HG02884 (cell line): ENCODE measurements around the gene MRPL50.

Source experiments
- ATAC-seq: cut with Tn5 transposase; IDR thresholded peaks from one replicate; pipeline ENCODE4 v1.9.1; 2021; ENCODE audit warnings: mild to moderate bottlenecking, moderate library complexity; ENCODE audit not compliant: unreplicated experiment

The MRPL50 gene

DNA sequence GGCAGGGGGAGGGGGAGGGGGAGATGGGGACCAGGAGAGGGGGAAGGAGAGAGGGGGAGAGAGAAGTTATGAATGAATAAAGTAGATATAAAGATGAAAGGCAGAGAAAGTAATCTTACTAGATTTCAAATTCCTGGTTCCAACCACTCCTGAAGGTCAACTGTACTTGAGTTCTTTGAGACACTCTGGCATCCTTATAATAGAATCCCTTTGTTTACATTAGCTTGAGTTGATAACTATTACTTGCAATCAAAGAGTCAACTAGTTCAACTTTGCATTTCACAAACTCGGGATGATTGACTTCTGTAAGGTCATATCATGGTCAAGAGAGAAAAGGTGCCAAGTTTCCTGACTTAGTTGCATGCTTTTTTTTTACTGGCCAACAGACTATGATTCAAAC lies 55.8 kb downstream of the MRPL50 start:
- no peak for ATAC-seq

DNA sequence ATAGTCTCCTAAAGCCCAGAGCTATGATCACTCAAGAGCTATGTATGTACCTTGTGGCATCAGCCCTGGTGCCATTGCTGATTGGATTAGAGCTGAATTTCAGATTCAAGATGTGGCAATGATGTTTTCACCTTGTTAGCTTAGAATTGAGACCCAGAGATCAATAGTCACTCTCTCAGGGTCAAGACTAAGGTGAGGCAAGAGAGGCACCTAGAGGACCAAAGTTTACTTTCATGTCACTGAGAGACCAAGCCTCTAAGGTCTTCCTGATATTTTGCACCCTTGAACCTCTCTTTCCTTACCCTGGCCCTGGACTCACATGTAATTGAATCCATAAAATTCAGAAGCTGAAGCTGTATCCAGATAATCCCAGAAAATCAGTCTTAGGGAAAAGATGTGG lies 56.5 kb downstream of the MRPL50 start:
- ATAC-seq = no peak
